Left lung (tissue), 10 donors: Measurements from ENCODE around the gene MIEN1. TPM values are rescaled to one million over a fixed set of nuclear protein-coding genes. Genes with fewer than 3 reads are reported as not detected.

Experiments
- ATAC-seq: fragments of 200-7000 bp; cut with Tn5 transposase; one replicate; pipeline ENCODE4 v1.9.1; 2020; ENCODE audit warnings: moderate library complexity
- DNase-seq, 4 donors: peaks; one replicate each; pipeline ENCODE4 v3.0.0-alpha.2; 2013 to 2020
- H3K27ac ChIP-seq, 2 donors: fragments of 200-600 bp; sonication (generic) in 1 of 2; one replicate each; pipeline versions ENCODE4 v1.5.0 to v1.8.0; 2020 to 2021
- H3K27me3 ChIP-seq, 2 donors: fragments of 200-600 bp; sonication (generic) in 1 of 2; one replicate each; pipeline versions ENCODE4 v1.5.0 to v1.8.0; 2020 to 2021
- H3K36me3 ChIP-seq, 2 donors: fragments of 200-600 bp; sonication (generic) in 1 of 2; one replicate each; pipeline versions ENCODE4 v1.5.0 to v1.8.0; 2020 to 2021
- H3K4me1 ChIP-seq, 2 donors: fragments of 200-600 bp; one replicate each; pipeline ENCODE4 v1.8.0; 2021
- H3K4me3 ChIP-seq, 2 donors: fragments of 200-600 bp; sonication (generic) in 1 of 2; one replicate each; pipeline versions ENCODE4 v1.5.0 to v1.8.0; 2020 to 2021; ENCODE audit warnings: mild to moderate bottlenecking in 1 of 2
- H3K9me3 ChIP-seq, 2 donors: fragments of 200-600 bp; sonication (generic) in 1 of 2; one replicate each; pipeline versions ENCODE4 v1.5.0 to v1.8.0; 2020 to 2021
- intact Hi-C, 2 donors: fragments of 100-400 bp; cut with DNase I; formaldehyde crosslinking; loops; one replicate each; pipeline versions ENCODE4 v1.11.2 to v1.14.2; 2022
- polyA plus RNA-seq, 6 donors: library from polyadenylated mRNA; unstranded; fragments of 120-200 nt; gene quantifications; one replicate each; pipeline ENCODE4 v1.2.1, GENCODE V29; 2013; ENCODE audit not compliant: insufficient read length in 6 of 6
- total RNA-seq, 2 donors: library from RNA; stranded (reverse); fragmentation: NEBNext Ultra II Directional; extraction: Animal tissue kit (Norgen Biotek cat#: 25700); gene quantifications; one replicate each; pipeline ENCODE4 v1.2.1, GENCODE V29; 2021
- TF ChIP-seq, protein P1 (sequence below), 2 donors: fragments of 200-600 bp; sonication (generic) in 1 of 2; IDR thresholded peaks; one replicate each; pipeline versions ENCODE4 v1.5.0 to v1.8.0; 2021; ENCODE audit warnings: antibody characterized with exemption in 2 of 2
- donor health status: DM: no; HTN: yes; CAD: no.
- donor health status: DM: no; HTN: no; CAD: no.

Gene MIEN1
- total and polyA plus RNA-seq, 8 donors = 18.8 to 57.9 (median 25.5) TPM

DNA sequence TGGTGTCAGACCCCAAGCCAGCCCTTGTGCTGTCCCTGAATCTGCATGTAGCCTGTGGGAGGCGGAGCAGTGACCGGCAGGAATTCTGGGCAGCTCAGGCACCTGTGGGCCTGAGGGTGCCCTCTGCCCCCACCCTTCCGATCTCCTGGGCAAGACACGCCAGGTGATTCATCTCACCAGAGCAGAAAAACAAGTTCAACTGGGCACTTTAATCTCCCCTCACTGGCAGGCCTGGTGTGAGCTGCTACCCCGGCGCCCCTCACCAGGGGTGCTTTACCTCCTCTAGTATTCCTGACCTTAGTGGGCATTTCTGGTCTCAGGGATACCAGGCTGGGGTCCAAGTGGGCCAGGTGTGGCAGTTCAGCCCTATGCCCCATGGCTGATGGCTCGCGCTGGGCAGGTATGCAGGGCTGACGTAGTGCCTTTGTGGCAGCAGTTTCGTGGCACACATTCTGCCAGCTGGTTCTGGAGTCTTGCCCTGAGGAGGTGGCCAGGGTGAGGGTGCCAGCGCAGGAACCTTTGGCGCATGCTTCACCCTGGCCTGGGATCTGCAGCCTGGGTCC, 24.5 kb downstream of the MIEN1 start:
- peaks cover 19 to 33% of the 10 kb centered on the region in 2 donors for H3K4me1 ChIP-seq
- peaks cover 0 to 12% of the 10 kb centered on the region in 2 donors for H3K27me3 ChIP-seq
- peak in 3 of 4 donors; percentile 81 to 84 (median 84) for DNase-seq
- H3K27ac ChIP-seq = peak overlapping the region; percentile 66
- intact Hi-C loops = no loop called here
- H3K4me3 ChIP-seq = no peak overlapping the region
- TF ChIP-seq, protein P1, sequence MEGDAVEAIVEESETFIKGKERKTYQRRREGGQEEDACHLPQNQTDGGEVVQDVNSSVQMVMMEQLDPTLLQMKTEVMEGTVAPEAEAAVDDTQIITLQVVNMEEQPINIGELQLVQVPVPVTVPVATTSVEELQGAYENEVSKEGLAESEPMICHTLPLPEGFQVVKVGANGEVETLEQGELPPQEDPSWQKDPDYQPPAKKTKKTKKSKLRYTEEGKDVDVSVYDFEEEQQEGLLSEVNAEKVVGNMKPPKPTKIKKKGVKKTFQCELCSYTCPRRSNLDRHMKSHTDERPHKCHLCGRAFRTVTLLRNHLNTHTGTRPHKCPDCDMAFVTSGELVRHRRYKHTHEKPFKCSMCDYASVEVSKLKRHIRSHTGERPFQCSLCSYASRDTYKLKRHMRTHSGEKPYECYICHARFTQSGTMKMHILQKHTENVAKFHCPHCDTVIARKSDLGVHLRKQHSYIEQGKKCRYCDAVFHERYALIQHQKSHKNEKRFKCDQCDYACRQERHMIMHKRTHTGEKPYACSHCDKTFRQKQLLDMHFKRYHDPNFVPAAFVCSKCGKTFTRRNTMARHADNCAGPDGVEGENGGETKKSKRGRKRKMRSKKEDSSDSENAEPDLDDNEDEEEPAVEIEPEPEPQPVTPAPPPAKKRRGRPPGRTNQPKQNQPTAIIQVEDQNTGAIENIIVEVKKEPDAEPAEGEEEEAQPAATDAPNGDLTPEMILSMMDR (IDR thresholded peaks at IDR 0.05) = no peak
- H3K36me3 ChIP-seq = peaks cover 0 to 37% of the 10 kb centered on the region in 2 donors
- ATAC-seq = peak; percentile 80
- H3K9me3 ChIP-seq = no peaks in the 10 kb centered on the region

DNA sequence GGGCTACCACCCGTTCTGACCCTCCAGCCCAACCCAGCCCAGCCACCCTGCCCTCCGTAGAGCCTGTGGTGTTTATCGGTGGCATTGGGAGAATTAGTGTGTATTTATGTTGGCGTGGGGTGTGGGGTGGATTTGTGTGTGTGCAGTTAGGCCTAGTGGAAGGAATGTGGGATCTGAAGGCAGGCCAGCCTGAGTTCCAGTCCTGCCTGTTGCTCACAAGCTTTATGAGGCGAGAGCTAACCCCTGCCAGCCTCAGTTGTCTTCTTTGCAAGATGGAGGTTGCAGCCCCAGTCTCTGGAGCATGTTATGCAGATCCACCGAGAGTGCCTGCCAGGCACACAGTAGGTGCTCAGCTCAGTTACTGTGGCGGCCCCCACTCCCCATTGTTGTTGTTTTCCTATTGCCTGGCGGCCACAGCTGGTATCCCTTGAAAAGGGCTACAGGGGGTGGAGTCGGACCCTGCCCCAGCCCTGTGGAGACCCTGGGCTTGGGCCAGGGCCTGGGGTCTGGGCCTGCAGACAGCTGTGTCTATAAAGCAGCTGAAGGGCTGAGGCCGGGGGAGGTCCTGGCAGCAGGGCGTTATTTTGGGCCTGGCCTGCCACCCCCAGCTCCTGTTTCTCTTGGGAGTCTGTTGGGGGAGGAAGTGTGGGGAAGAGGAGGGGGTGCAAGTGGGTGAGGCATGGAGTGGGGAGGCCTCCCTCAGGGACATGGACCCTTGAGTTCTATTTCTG, 25.3 kb downstream of the MIEN1 start:
- Histone ChIP-seq H3K36me3 (peaks cover 0 to 28% of the 10 kb centered on the region in 2 donors), H3K27ac (peak overlapping the region; percentile 59 to 66), H3K4me3 (no peak overlapping the region), H3K27me3 (peaks cover 0 to 21% of the 10 kb centered on the region in 2 donors), H3K9me3 (no peaks in the 10 kb centered on the region), H3K4me1 (peaks cover 19 to 33% of the 10 kb centered on the region in 2 donors)
- intact Hi-C loops = no loop called here
- DNase-seq (peak in 3 of 4 donors; percentile 28 to 60 (median 46)), ATAC-seq (peak; percentile 31)
- TF ChIP-seq, protein P1 (IDR thresholded peaks at IDR 0.05) = peak; percentile 17 to 24

DNA sequence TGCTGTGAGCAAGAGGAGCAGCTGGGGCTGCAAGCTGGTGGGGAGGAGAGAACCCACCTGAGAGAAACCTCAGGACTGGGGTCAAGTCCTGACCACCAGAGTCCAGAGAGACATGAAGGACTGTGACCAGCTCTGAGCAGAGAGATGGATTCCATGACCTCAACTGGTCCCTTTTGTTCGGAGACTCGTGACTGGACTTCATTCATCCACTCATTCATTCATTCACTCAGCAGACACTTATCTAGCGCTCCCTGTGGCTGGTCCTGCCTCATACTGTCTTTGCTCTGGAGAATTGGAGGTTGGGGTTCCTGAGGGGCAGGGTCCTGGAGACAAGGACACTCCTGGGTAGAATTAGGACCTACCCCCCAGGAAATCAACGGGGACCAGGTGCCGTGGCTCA, 26.4 kb downstream of the MIEN1 start:
- H3K27ac ChIP-seq = no peak overlapping the region
- no peaks in the 10 kb centered on the region for H3K9me3 ChIP-seq
- TF ChIP-seq, protein P1 (IDR thresholded peaks at IDR 0.05) = no peak
- H3K27me3 ChIP-seq = peaks cover 0 to 32% of the 10 kb centered on the region in 2 donors
- peaks cover 0 to 17% of the 10 kb centered on the region in 2 donors for H3K36me3 ChIP-seq
- no peak overlapping the region for H3K4me3 ChIP-seq
- ATAC-seq = no peak
- no peak for DNase-seq
- intact Hi-C loops = no loop called here
- peaks cover 19 to 41% of the 10 kb centered on the region in 2 donors for H3K4me1 ChIP-seq

DNA sequence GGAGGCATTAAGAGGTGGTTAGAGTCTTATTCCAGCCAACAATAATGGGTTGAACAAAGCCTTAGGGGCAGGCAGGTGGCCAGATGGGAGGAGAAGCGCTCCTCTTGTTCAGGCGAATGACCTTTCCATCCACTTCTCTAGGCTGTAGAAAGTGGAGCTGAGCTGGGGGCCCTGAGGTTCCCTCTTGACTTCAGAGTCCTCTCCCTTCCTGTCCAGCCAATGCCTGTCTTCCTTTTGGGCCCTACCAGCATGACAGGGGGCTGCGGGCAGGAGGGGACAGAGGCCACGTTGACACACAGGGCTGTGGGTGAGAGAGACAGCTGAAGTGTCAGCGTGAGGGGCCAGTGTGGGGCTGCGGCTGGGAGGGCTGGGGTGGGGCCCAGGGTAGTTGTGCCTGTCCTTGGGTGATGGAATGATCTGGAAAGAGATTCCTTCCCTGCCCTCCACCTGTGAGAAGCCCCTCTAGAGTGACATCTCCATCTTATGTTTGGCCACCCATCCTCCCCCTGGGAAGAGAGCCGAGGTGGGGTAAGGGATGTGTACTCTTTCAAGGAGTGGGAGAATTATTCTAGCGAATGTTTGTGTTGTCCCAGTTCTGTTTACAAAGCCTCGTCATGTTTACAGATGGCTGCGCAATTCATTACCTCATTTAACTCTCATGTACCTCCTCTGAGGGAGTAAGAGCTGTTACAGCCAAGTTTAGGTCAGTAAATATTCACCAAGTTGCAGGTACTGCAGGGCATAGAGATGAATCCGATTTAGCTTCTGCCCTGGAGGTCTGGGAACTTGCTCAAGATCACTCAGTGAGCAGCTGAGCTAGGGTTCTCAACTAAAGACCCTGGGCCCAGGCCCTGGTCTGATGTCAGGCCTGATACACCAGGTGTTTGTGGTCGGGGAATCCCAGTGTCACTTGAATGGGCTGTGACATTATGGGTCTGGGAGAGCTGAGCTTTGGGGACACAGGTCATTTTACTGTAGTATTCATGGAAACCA, 27.1 kb downstream of the MIEN1 start:
- intact Hi-C loops = no loop called here
- peak in 1 of 4 donors; percentile 58 for DNase-seq
- Histone ChIP-seq H3K4me1 (peaks cover 19 to 41% of the 10 kb centered on the region in 2 donors), H3K27ac (peak overlapping the region in 1 of 2 donors; percentile 5), H3K9me3 (no peaks in the 10 kb centered on the region), H3K4me3 (no peak overlapping the region), H3K27me3 (peaks cover 0 to 39% of the 10 kb centered on the region in 2 donors), H3K36me3 (peaks cover 0 to 10% of the 10 kb centered on the region in 2 donors)
- TF ChIP-seq, protein P1 (IDR thresholded peaks at IDR 0.05) = no peak
- ATAC-seq = peak; percentile 3
